MM.1S (cell line): ENCODE data around the gene KCNT1.

Experiments
- DNase-seq: peaks from one replicate; pipeline ENCODE4 v3.0.0-alpha.2; 2015
- H2AFZ ChIP-seq: fragments of 300-600 bp; sonication (generic); 2 replicates; pipeline ENCODE4 v1.6.0; 2016; ENCODE audit warnings: antibody characterized with exemption, low read length
- H3F3A ChIP-seq: fragments of 300-600 bp; sonication (generic); 2 replicates; pipeline ENCODE4 v1.6.1; 2016; ENCODE audit warnings: mild to moderate bottlenecking, antibody characterized with exemption, low read length, moderate library complexity, mixed read lengths; ENCODE audit not compliant: insufficient read depth
- H3K27ac ChIP-seq: fragments of 300-600 bp; sonication (generic); 2 replicates; pipeline ENCODE4 v1.5.1; 2016; ENCODE audit warnings: mild to moderate bottlenecking, low read length
- H3K27me3 ChIP-seq: fragments of 300-600 bp; sonication (generic); replicated peaks from 2 replicates; pipeline ENCODE4 v1.6.0; 2016; ENCODE audit warnings: low read length; ENCODE audit not compliant: insufficient read depth
- H3K36me3 ChIP-seq: fragments of 300-600 bp; sonication (generic); replicated peaks from 2 replicates; pipeline ENCODE4 v1.6.1; 2016; ENCODE audit warnings: mild to moderate bottlenecking, low read length, mixed read lengths; ENCODE audit not compliant: insufficient read depth
- H3K4me1 ChIP-seq: fragments of 300-600 bp; sonication (generic); 2 replicates; pipeline ENCODE4 v1.6.1; 2016; ENCODE audit warnings: low read length, mixed read lengths
- H3K4me2 ChIP-seq: fragments of 300-600 bp; sonication (generic); 2 replicates; pipeline ENCODE4 v1.6.0; 2016; ENCODE audit warnings: low read depth, low read length
- H3K4me3 ChIP-seq: fragments of 300-600 bp; sonication (generic); 2 replicates; pipeline ENCODE4 v1.5.1; 2016; ENCODE audit warnings: low read length, mixed read lengths
- H3K79me2 ChIP-seq: fragments of 300-600 bp; sonication (generic); 2 replicates; pipeline ENCODE4 v1.6.1; 2016; ENCODE audit warnings: mixed run types, low read length, mixed read lengths
- H3K9ac ChIP-seq: fragments of 300-600 bp; sonication (generic); 2 replicates; pipeline ENCODE4 v1.6.1; 2016; ENCODE audit warnings: low read length, mixed read lengths
- H3K9me2 ChIP-seq: fragments of 300-600 bp; sonication (generic); replicated peaks from 2 replicates; pipeline ENCODE4 v1.6.1; 2016; ENCODE audit warnings: mild to moderate bottlenecking, low read length, mixed read lengths; ENCODE audit not compliant: insufficient read depth
- H3K9me3 ChIP-seq: fragments of 300-600 bp; sonication (generic); replicated peaks from 2 replicates; pipeline ENCODE4 v1.6.1; 2016; ENCODE audit warnings: mild to moderate bottlenecking, low read length, mixed read lengths; ENCODE audit not compliant: insufficient read depth
- H4K20me1 ChIP-seq: fragments of 300-600 bp; sonication (generic); 2 replicates; pipeline ENCODE4 v1.6.1; 2016; ENCODE audit warnings: mild to moderate bottlenecking, low read length, moderate library complexity, mixed read lengths; ENCODE audit not compliant: insufficient read depth
- EZH2 ChIP-seq: fragments of 300-600 bp; sonication (generic); optimal IDR thresholded peaks from 2 replicates; pipeline ENCODE3; 2017; ENCODE audit warnings: low read depth, mild to moderate bottlenecking, antibody characterized with exemption, low read length, mixed read lengths
- EZH2phosphoT487 ChIP-seq: fragments of 300-600 bp; sonication (generic); IDR thresholded peaks from 2 replicates; pipeline ENCODE4 v1.6.1; 2018; ENCODE audit warnings: antibody characterized with exemption, low read length
- TF ChIP-seq, protein P1 (sequence below): fragments of 300-600 bp; sonication (generic); IDR thresholded peaks from 2 replicates; pipeline ENCODE4 v1.5.1; 2016; ENCODE audit warnings: antibody characterized with exemption, low read length, mixed read lengths

KCNT1 gene

DNA sequence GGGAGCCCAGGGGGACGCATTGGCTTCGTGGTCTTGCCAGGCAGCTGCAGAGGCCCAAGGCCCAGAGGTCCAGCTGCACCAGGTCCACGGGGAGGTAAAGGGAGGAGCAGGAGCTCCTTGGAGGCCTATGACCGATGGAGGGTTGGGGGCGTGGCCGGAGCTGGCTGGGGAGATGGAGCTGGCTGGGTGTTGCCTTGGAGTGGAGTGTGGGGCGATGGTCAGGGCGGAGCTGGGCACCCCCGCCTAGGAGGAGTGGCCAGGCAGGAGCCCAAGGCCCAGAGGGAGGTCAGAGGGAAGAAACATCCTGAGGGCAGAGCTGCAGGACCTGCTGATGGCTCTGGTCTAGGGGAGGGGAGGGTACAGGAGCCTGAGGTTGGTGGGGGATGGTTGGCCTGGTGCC, 44.6 kb downstream of the KCNT1 start:
- H3K4me2 ChIP-seq: no peak overlapping the region
- H3K36me3 ChIP-seq: no peaks in the 10 kb centered on the region
- no peaks in the 10 kb centered on the region for H3F3A ChIP-seq
- no peak overlapping the region for H3K9ac ChIP-seq
- no peaks in the 10 kb centered on the region for H3K79me2 ChIP-seq
- no peak overlapping the region for H2AFZ ChIP-seq
- peaks cover 92% of the 10 kb centered on the region for H3K27me3 ChIP-seq
- TF ChIP-seq EZH2phosphoT487 (no peak), EZH2 (no peak)
- TF ChIP-seq, protein P1, sequence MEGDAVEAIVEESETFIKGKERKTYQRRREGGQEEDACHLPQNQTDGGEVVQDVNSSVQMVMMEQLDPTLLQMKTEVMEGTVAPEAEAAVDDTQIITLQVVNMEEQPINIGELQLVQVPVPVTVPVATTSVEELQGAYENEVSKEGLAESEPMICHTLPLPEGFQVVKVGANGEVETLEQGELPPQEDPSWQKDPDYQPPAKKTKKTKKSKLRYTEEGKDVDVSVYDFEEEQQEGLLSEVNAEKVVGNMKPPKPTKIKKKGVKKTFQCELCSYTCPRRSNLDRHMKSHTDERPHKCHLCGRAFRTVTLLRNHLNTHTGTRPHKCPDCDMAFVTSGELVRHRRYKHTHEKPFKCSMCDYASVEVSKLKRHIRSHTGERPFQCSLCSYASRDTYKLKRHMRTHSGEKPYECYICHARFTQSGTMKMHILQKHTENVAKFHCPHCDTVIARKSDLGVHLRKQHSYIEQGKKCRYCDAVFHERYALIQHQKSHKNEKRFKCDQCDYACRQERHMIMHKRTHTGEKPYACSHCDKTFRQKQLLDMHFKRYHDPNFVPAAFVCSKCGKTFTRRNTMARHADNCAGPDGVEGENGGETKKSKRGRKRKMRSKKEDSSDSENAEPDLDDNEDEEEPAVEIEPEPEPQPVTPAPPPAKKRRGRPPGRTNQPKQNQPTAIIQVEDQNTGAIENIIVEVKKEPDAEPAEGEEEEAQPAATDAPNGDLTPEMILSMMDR: no peak
- H3K4me1 ChIP-seq: no peaks in the 10 kb centered on the region
- H4K20me1 ChIP-seq: no peaks in the 10 kb centered on the region
- no peak overlapping the region for H3K4me3 ChIP-seq
- no peaks in the 10 kb centered on the region for H3K9me3 ChIP-seq
- H3K9me2 ChIP-seq: no peaks in the 10 kb centered on the region
- no peak overlapping the region for H3K27ac ChIP-seq
- DNase-seq: no peak

DNA sequence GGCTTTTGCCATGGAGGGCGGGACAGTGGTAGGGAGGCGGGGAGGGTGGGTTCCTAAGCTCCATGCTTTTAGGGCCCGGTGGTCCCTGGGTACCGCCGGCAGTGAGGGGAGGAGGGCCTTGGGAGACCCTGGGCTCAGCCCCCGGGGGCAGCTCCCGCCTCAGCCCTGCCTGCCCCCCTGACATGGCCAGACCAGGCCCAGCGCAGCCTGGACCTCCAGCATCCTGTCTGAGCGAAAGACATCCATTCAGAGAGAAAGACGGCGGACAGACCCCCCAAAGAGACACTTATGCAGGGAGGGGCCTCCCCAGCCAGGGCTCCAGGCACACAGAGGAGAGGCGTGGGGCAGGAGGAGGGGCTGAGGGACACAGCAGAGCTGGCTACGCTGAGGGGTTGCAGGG, 45.3 kb downstream of the KCNT1 start:
- Histone ChIP-seq H3K9me2 (no peaks in the 10 kb centered on the region), H3F3A (no peaks in the 10 kb centered on the region), H3K9ac (no peak overlapping the region), H2AFZ (no peak overlapping the region), H3K27me3 (peaks cover 92% of the 10 kb centered on the region), H3K79me2 (no peaks in the 10 kb centered on the region), H3K9me3 (no peaks in the 10 kb centered on the region), H3K36me3 (no peaks in the 10 kb centered on the region), H3K4me2 (no peak overlapping the region), H3K4me3 (no peak overlapping the region), H3K27ac (no peak overlapping the region), H4K20me1 (no peaks in the 10 kb centered on the region), H3K4me1 (no peaks in the 10 kb centered on the region)
- DNase-seq: no peak
- TF ChIP-seq EZH2 (no peak), EZH2phosphoT487 (no peak)
- TF ChIP-seq, protein P1: no peak

DNA sequence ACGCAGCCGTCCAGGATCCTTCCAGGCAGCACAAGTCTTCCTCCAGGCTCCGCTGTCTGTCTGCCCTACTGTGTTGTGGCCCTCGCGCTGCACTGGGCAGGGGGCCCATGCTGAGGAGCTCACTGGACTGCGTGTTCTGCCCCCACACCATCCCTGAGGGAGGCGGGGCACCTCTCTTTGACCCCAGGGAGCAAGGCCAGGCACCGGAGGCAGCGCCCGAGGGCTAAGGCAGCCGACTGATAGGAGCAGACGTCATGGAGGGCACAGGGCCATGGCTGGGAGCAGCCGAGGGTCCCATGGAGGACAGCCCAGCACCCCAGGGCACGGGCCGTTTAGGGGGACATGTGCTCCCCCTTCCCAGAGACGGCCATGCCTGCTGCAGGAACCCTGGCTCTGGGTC, 46.7 kb downstream of the KCNT1 start:
- H3K79me2 ChIP-seq: no peaks in the 10 kb centered on the region
- TF ChIP-seq EZH2 (no peak), EZH2phosphoT487 (no peak)
- TF ChIP-seq, protein P1: no peak
- DNase-seq: no peak
- no peak overlapping the region for H3K4me2 ChIP-seq
- no peak overlapping the region for H3K9ac ChIP-seq
- no peaks in the 10 kb centered on the region for H3F3A ChIP-seq
- no peaks in the 10 kb centered on the region for H3K9me2 ChIP-seq
- no peaks in the 10 kb centered on the region for H4K20me1 ChIP-seq
- H3K4me1 ChIP-seq: no peaks in the 10 kb centered on the region
- H3K9me3 ChIP-seq: no peaks in the 10 kb centered on the region
- peaks cover 84% of the 10 kb centered on the region for H3K27me3 ChIP-seq
- H3K27ac ChIP-seq: no peak overlapping the region
- no peak overlapping the region for H3K4me3 ChIP-seq
- no peaks in the 10 kb centered on the region for H3K36me3 ChIP-seq
- no peak overlapping the region for H2AFZ ChIP-seq
